IMR-90 (cell line): ENCODE measurements around the gene TAC4. TPM values are rescaled to one million over a fixed set of nuclear protein-coding genes. Genes with fewer than 3 reads are reported as not detected.

ENCODE experiments used
- ATAC-seq: fragments of 200-7000 bp; cut with Tn5 transposase; 2 replicates; pipeline ENCODE4 v1.9.1; 2020; ENCODE audit warnings: low read depth, mild to moderate bottlenecking, moderate library complexity
- BruUV-seq: library from RNA; stranded (reverse); fragments of 400-500 nt; replicated peaks from 2 replicates; lab custom pipeline; 2021; lab: Mats Ljungman, UMichigan
- CTCF ChIA-PET: fragments of 300-600 bp; formaldehyde crosslinking; extraction: SDS; loops from one replicate; lab custom pipeline; 2021; ENCODE audit warnings: antibody characterized with exemption; lab: Yijun Ruan, JAX
- POLR2A ChIA-PET: fragments of 300-600 bp; sonication (Branson Sonifier 250); formaldehyde crosslinking; loops from one replicate; lab custom pipeline; 2022; ENCODE audit warnings: antibody characterized with exemption; ENCODE audit not compliant: unreplicated experiment; lab: Charles Lee
- DNase-seq: peaks from one replicate; pipeline ENCODE4 v3.0.0; 2013
- H2AFZ ChIP-seq: replicated peaks from 2 replicates; pipeline ENCODE3; 2013; ENCODE audit warnings: low read length, mild to moderate bottlenecking; ENCODE audit not compliant: poor library complexity
- H2AK5ac ChIP-seq: 2 replicates; pipeline ENCODE4 v1.6.1; 2013; ENCODE audit warnings: low read depth, low read length, inconsistent platforms
- H2AK9ac ChIP-seq: replicated peaks from 2 replicates; pipeline ENCODE3; 2013; ENCODE audit warnings: mild to moderate bottlenecking, low read depth, low read length, moderate library complexity; ENCODE audit not compliant: poor library complexity
- H2BK120ac ChIP-seq: 2 replicates; pipeline ENCODE4 v1.6.1; 2013; ENCODE audit warnings: low read depth, low read length, inconsistent platforms
- H2BK15ac ChIP-seq: 3 replicates; pipeline ENCODE4 v1.6.1; 2013; ENCODE audit warnings: low read depth, low read length, inconsistent platforms
- H2BK20ac ChIP-seq: 2 replicates; pipeline ENCODE4 v1.6.1; 2013; ENCODE audit warnings: low read depth, mild to moderate bottlenecking, inconsistent platforms, low read length, moderate library complexity
- H2BK5ac ChIP-seq: 2 replicates; pipeline ENCODE4 v1.6.1; 2013; ENCODE audit warnings: mild to moderate bottlenecking, low read depth, low read length, inconsistent platforms; ENCODE audit not compliant: poor library complexity, severe bottlenecking
- H3K14ac ChIP-seq: replicated peaks from 2 replicates; pipeline ENCODE4 v1.6.1; 2013; ENCODE audit warnings: low read depth, low read length, inconsistent platforms
- H3K18ac ChIP-seq: 2 replicates; pipeline ENCODE4 v1.6.1; 2013; ENCODE audit warnings: low read depth, low read length, control low read depth
- H3K23ac ChIP-seq: 2 replicates; pipeline ENCODE4 v1.6.1; 2013; ENCODE audit warnings: low read depth, low read length, inconsistent platforms
- H3K27ac ChIP-seq: 2 replicates; pipeline ENCODE4 v1.5.1; 2013; ENCODE audit warnings: mild to moderate bottlenecking, control low read depth, low read length; ENCODE audit not compliant: insufficient read depth
- H3K27me3 ChIP-seq: 2 replicates; pipeline ENCODE4 v1.6.1; 2013; ENCODE audit warnings: low read length; ENCODE audit not compliant: control insufficient read depth, insufficient read depth
- H3K36me3 ChIP-seq: 2 replicates; pipeline ENCODE4 v1.6.1; 2013; ENCODE audit warnings: low read length, mixed read lengths; ENCODE audit not compliant: control insufficient read depth, insufficient read depth
- H3K4ac ChIP-seq: 2 replicates; pipeline ENCODE4 v1.6.1; 2013; ENCODE audit warnings: low read depth, low read length, inconsistent platforms
- H3K4me1 ChIP-seq: 2 replicates; pipeline ENCODE4 v1.6.1; 2013; ENCODE audit warnings: low read length, mixed read lengths; ENCODE audit not compliant: control insufficient read depth, insufficient read depth
- H3K4me2 ChIP-seq: 2 replicates; pipeline ENCODE4 v1.6.1; 2013; ENCODE audit warnings: low read depth, mild to moderate bottlenecking, control low read depth, low read length, moderate library complexity
- H3K4me3 ChIP-seq: 2 replicates; pipeline ENCODE4 v1.5.1; 2013; ENCODE audit warnings: low read depth, mild to moderate bottlenecking, control low read depth, low read length, moderate library complexity; ENCODE audit not compliant: insufficient read depth
- H3K56ac ChIP-seq: 2 replicates; pipeline ENCODE4 v1.6.1; 2013; ENCODE audit warnings: low read length, inconsistent platforms; ENCODE audit not compliant: insufficient read depth; ENCODE audit errors: extremely low read depth
- H3K79me1 ChIP-seq, 2 experiments: 2 replicates each; pipeline ENCODE4 v1.6.1; 2013; ENCODE audit warnings: low read length in 2 of 2, inconsistent platforms in 1 of 2, low read depth in 1 of 2
- H3K9ac ChIP-seq: 2 replicates; pipeline ENCODE4 v1.6.1; 2013; ENCODE audit warnings: low read depth, low read length, control low read depth
- H3K9me1 ChIP-seq: 2 replicates; pipeline ENCODE4 v1.6.1; 2013; ENCODE audit warnings: low read length, inconsistent platforms; ENCODE audit not compliant: insufficient read depth
- H3K9me3 ChIP-seq: 2 replicates; pipeline ENCODE4 v1.6.1; 2013; ENCODE audit warnings: low read length; ENCODE audit not compliant: control insufficient read depth, insufficient read depth
- H4K20me1 ChIP-seq: 2 replicates; pipeline ENCODE4 v1.6.1; 2013; ENCODE audit warnings: low read length, inconsistent platforms; ENCODE audit not compliant: insufficient read depth
- H4K5ac ChIP-seq: 2 replicates; pipeline ENCODE4 v1.6.1; 2013; ENCODE audit warnings: mild to moderate bottlenecking, low read depth, low read length, control low read depth
- H4K8ac ChIP-seq, 2 experiments: 2 replicates each; pipeline ENCODE4 v1.6.1; 2013; ENCODE audit warnings: low read depth in 2 of 2, low read length in 2 of 2, control low read depth in 1 of 2, inconsistent platforms in 1 of 2
- H4K91ac ChIP-seq: 2 replicates; pipeline ENCODE4 v1.6.1; 2013; ENCODE audit warnings: low read depth, low read length, inconsistent platforms; ENCODE audit not compliant: insufficient read depth
- BHLHE40 ChIP-seq: fragments of 150-350 bp; IDR thresholded peaks from 2 replicates; pipeline ENCODE4 v1.6.1; 2016; ENCODE audit warnings: mild to moderate bottlenecking, low read depth, low read length
- CEBPB ChIP-seq: IDR thresholded peaks from 2 replicates; pipeline ENCODE4 v1.6.1; 2012; ENCODE audit warnings: low read depth, low read length, improper control_type of control experiment
- CHD1 ChIP-seq: IDR thresholded peaks from 2 replicates; pipeline ENCODE4 v1.6.1; 2012; ENCODE audit warnings: low read depth, low read length, improper control_type of control experiment
- FOS ChIP-seq: fragments of 150-350 bp; IDR thresholded peaks from 2 replicates; pipeline ENCODE4 v1.6.1; 2016; ENCODE audit warnings: low read depth, low read length
- MXI1 ChIP-seq: IDR thresholded peaks from 2 replicates; pipeline ENCODE4 v1.6.1; 2012; ENCODE audit warnings: low read depth, mild to moderate bottlenecking, low read length, moderate library complexity, borderline replicate concordance
- NFE2L2 ChIP-seq: fragments of 150-350 bp; IDR thresholded peaks from 2 replicates; pipeline ENCODE4 v1.6.1; 2016; ENCODE audit warnings: low read depth, mild to moderate bottlenecking, low read length
- POLR2A ChIP-seq: IDR thresholded peaks from 2 replicates; pipeline ENCODE4 v1.6.1; 2012; ENCODE audit warnings: mild to moderate bottlenecking, low read depth, low read length
- RAD21 ChIP-seq: IDR thresholded peaks from 2 replicates; pipeline ENCODE4 v1.6.1; 2012; ENCODE audit warnings: low read length, improper control_type of control experiment
- RFX5 ChIP-seq: IDR thresholded peaks from 2 replicates; pipeline ENCODE4 v1.8.0; 2012; ENCODE audit warnings: low read depth, mild to moderate bottlenecking, low read length, moderate library complexity
- SMC3 ChIP-seq: fragments of 150-350 bp; IDR thresholded peaks from 2 replicates; pipeline ENCODE4 v1.6.1; 2016; ENCODE audit warnings: low read depth, mild to moderate bottlenecking, antibody characterized with exemption, low read length, moderate library complexity
- WGBS, 2 experiments: methylation state at CpG; one replicate each; pipeline versions ENCODE4 v1.1.5 to v1.1.7; 2013; ENCODE audit warnings: missing lambda C conversion rate in 2 of 2; ENCODE audit not compliant: insufficient read length in 1 of 2; ENCODE audit errors: extremely low coverage in 2 of 2; 5-methylcytosine and 5-hydroxymethylcytosine counted together
- dilution Hi-C: fragments of 300-500 bp; cut with HindIII; formaldehyde crosslinking; loops from one replicate; pipeline ENCODE4 v1.14.3; 2018; ENCODE audit warnings: low sequenced_read_pairs; ENCODE audit not compliant: unreplicated experiment
- in situ Hi-C: fragments of 300-500 bp; cut with MboI; formaldehyde crosslinking; loops from 3 replicates; pipeline ENCODE4 v1.14.3; 2019; ENCODE audit warnings: low sequenced_read_pairs, inconsistent platforms, mixed read lengths
- intact Hi-C: fragments of 100-400 bp; cut with micrococcal nuclease; formaldehyde crosslinking; loops from 2 replicates; pipeline ENCODE4 v1.10.0; 2022
- polyA plus RNA-seq, 3 experiments: library from polyadenylated mRNA; depleted of rRNA; stranded (reverse); fragments of >200 nt; gene quantifications; 2 replicates each; pipeline ENCODE4 v1.2.3, GENCODE V29; 2012; ENCODE audit warnings: low replicate concordance in 1 of 3
- total RNA-seq: library from RNA; depleted of rRNA; stranded (reverse); fragments of >200 nt; gene quantifications from 2 replicates; pipeline ENCODE4 v1.2.3, GENCODE V29; 2012

The TAC4 gene
- total and polyA plus RNA-seq, 2 of the 4 experiments (the other 2 are of a cell fraction), result not detected

GRCh38 chr17:49882434-49882833 is 34.6 kb upstream of the TAC4 start:
- CTCF ChIA-PET, result no interaction called here
- no peak overlapping the region for H2AFZ ChIP-seq
- ATAC-seq (no peak), DNase-seq (no peak)
- H4K5ac ChIP-seq, result no peak overlapping the region
- peaks cover 81% of the 10 kb centered on the region for H3K27me3 ChIP-seq
- H2BK15ac ChIP-seq, result no peak overlapping the region
- H3K4ac ChIP-seq, result no peak overlapping the region
- H3K27ac ChIP-seq, result no peak overlapping the region
- no peak overlapping the region for H3K14ac ChIP-seq
- no peaks in the 10 kb centered on the region; the same call in 1 of the 2 replicates for H3K9me3 ChIP-seq
- H3K23ac ChIP-seq, result no peak overlapping the region
- no peaks in the 10 kb centered on the region for H3K9me1 ChIP-seq
- H4K91ac ChIP-seq, result no peak overlapping the region
- in situ Hi-C loops, result loop anchor here (25.0 kb wide), 1 partner anchor 430 kb away; no protein-coding TSS in a partner anchor
- TF ChIP-seq RAD21 (no peak), CEBPB (no peak), MXI1 (no peak), POLR2A (no peak), CHD1 (no peak), RFX5 (no peak), BHLHE40 (no peak), FOS (no peak), SMC3 (no peak), NFE2L2 (no peak)
- WGBS, 2 experiments, result 25% methylated on average over 2 of the region's 7 CpGs; no CpG with 5 or more reads in 1 of the 2 experiments
- no TSS peak for BruUV-seq
- H3K18ac ChIP-seq, result no peak overlapping the region
- no peak overlapping the region for H2BK120ac ChIP-seq
- intact Hi-C loops, result no loop called here
- no peak overlapping the region for H2AK9ac ChIP-seq
- no peak overlapping the region for H3K9ac ChIP-seq
- no peak overlapping the region for H3K4me3 ChIP-seq
- H4K8ac ChIP-seq, result no peak overlapping the region
- H3K56ac ChIP-seq, result no peak overlapping the region
- dilution Hi-C loops, result no loop called here
- no peak overlapping the region for H2BK5ac ChIP-seq
- H2AK5ac ChIP-seq, result no peak overlapping the region
- H2BK20ac ChIP-seq, result no peak overlapping the region
- H3K4me1 ChIP-seq, result no peaks in the 10 kb centered on the region
- H4K20me1 ChIP-seq, result no peaks in the 10 kb centered on the region
- POLR2A ChIA-PET, result no interaction called here
- H3K36me3 ChIP-seq, result no peaks in the 10 kb centered on the region
- H3K4me2 ChIP-seq, result no peak overlapping the region
- H3K79me1 ChIP-seq, result no peaks in the 10 kb centered on the region
